Gastrocnemius medialis (tissue), 4 donors: ENCODE results near the gene CARNS1.

Source experiments
- CTCF ChIP-seq, 5 experiments: fragments of 450-650 bp in 3 of 5; fragments of 200-600 bp in 2 of 5; sonication (generic) in 2 of 5; IDR thresholded peaks in 4 of 5; conservative IDR thresholded peaks in 1 of 5; 1 replicate in 4 of 5; 2 replicates in 1 of 5; pipeline ENCODE4 v1.5.1; 2016 to 2019; ENCODE audit warnings: antibody characterized with exemption in 5 of 5, mild to moderate bottlenecking in 3 of 5, moderate library complexity in 3 of 5
- POLR2A ChIP-seq, 2 donors: fragments of 450-650 bp; IDR thresholded peaks; one replicate each; pipeline ENCODE4 v1.6.1; 2017; ENCODE audit warnings: antibody characterized with exemption in 2 of 2, mild to moderate bottlenecking in 2 of 2, moderate library complexity in 2 of 2

DNA sequence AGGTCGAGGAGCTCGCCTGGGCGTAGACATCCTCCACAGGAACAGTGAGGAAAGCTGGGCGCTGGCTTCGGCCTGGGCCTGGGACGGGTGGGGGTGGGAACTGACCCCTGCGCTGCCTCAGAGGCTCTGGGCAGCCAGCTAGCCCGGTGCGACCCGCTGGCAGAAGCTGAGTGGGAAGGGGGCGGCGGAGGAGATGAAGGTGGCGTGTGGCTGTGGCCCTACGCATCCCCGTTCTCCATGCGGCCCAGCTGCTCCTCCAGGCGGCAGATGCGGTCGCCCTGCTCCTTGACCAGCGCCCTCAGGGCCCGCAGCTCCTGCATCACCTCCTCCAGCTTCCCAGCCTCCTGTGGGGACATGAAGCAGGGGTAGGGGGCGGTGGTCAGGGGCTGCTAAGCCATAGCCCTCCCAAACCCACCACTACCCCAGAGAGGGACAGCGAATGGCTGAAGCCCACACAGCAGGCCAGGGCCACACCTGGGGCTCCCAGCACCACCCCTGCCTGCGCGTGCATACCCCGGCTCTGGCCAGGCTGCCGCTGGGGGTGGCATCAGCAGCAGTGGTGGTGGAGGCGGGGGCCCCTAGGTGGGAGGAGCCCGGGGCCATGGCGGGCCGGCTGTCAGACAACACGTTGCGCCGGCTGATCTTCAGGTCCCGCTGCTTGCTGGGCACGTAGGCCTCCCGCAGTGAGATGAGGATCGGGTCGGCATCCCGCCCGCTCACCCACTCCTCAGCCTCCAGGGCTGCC, 22.9 kb downstream of the CARNS1 start:
- TF ChIP-seq CTCF (IDR thresholded peaks at IDR 0.05 in 4 of 5, conservative IDR thresholded peaks at IDR 0.05 in 1 of 5), result no peak
- no peak for TF ChIP-seq POLR2A (IDR thresholded peaks at IDR 0.05)
